ENCODE results near the gene EPHB2. TPM values are rescaled to one million over a fixed set of nuclear protein-coding genes. Genes with fewer than 3 reads are reported as not detected.

The EPHB2 gene
- total RNA-seq, 1 donor from 2014 or later, result 22.6 TPM

DNA sequence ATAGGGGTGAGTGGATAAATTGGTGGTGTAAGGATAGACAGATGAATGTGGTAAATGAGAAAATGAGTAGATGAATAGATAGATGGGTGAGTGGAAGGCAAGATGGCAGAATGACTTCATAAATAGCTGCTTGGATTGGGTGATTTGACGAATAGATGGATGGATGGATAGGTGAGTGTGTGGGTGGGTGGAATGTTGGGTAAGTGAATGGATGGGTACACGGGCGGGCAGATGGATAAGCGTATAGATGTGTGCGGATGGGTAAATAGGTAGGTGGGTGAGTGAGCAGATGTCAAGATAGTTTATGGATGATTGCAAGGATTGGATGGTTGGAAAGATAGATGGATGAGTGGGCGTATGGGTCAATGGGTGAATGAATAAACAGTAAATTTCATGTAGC is 59.3 kb downstream of the EPHB2 start:
- DNase-seq (ENCODE audit: low spot score) (no peak), ATAC-seq (no peak)
- intact Hi-C loops (cut with DNase I), result no loop called here

DNA sequence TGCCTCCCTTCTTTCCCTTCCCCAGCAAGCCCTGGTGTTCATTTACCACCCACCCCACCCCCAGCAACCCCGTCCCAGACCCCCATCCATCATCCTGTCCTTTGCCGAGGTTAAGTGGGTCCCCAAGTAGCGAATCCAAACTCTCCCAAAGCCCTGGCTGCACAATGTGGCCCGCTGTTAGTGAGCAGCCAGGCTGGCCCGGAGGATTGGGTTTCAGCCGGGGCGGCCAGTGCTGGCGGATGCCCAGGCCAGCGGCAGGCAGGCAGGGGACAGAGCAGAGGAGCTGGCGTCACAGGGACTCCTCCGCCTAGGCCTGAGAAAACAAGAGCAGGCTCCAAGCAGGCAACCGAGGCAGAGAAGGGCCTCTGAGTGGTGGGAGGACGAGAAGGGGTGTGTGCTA is 61.4 kb downstream of the EPHB2 start:
- peak; percentile 77 for DNase-seq (ENCODE audit: low spot score)
- intact Hi-C loops (cut with DNase I), result no loop called here
- peak; percentile 70 for ATAC-seq

DNA sequence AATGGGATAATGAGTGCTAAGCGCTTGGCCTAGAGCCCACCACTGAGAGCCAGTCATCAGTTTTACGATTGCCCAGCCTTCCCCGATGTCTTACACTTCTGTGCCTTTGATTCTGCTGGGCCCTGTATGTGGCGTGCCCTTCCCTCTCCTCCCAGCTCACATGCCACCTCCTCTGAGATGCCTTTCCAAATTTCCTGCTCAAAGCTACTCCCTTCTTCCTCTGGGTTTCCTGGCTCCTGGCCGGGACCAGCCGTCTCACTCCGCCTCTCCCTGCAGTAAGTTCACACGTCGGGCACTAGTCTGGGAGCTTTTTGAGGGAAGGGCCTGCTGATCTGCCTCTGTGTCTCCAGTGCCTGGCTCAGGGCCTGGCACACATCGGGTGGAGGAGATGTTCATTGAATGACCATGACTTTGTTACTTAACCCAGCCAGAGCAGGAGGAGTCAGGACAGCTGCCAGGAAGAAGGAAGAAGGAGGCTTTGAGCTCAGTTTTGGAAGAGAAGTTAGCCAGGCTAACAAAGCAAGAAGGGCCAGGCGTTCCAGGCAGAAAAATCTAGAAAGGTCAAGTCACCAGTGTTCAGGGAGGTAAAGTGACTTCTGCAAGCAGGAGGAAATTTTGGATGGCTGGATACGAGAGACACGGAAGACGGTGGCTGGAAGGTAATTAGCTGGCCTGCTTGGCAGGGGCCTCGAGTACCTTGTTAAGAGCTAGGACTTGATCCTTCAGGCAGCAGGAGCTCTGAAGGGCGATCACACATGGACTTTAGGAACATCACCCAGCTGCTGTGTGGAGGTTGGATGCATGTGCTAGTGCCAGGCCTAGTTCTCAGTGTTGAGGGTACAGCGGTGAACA is 63.6 kb downstream of the EPHB2 start:
- DNase-seq (ENCODE audit: low spot score) (peak; percentile 84), ATAC-seq (peak; percentile 79)
- intact Hi-C loops (cut with DNase I), result no loop called here

DNA sequence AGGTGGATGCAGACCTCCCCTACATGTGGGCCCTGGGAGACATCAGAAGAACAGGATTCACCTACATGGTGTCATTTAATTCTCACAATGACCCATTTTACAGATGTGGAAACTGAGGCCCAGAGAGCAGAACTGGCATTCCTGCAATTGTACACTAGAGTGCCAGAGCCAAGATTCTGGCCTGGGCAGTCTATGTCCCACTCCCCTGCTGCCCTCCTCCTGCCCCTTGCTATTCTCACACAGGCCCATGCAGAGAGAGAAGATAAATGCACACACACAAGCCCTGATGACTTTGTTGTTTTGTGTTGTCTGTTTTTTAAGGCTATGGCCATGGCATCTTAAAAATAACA is 64.2 kb downstream of the EPHB2 start:
- ATAC-seq (no peak), DNase-seq (ENCODE audit: low spot score) (no peak)
- intact Hi-C loops (cut with DNase I), result no loop called here

DNA sequence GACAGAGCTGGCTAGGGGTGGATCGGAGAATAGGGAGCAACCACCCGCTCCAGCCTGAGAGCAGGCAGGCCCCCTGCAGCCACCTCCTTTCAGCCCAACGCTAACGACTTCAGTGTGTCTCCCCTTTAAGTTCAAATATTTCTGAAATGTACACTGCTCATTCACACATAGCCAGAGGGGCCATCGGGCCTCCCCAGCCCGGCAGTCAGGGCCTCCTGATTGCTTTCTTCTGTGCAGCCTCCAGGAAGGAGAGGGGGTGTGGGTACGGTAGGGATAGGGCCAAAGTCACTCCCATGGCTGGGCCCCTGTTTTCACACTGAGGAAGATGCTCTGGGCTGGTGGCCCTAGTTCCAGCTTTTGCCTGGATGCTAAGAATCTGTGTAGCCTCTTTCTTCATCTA is 64.8 kb downstream of the EPHB2 start:
- DNase-seq (ENCODE audit: low spot score), result no peak
- no peak for ATAC-seq
- intact Hi-C loops (cut with DNase I), result no loop called here

DNA sequence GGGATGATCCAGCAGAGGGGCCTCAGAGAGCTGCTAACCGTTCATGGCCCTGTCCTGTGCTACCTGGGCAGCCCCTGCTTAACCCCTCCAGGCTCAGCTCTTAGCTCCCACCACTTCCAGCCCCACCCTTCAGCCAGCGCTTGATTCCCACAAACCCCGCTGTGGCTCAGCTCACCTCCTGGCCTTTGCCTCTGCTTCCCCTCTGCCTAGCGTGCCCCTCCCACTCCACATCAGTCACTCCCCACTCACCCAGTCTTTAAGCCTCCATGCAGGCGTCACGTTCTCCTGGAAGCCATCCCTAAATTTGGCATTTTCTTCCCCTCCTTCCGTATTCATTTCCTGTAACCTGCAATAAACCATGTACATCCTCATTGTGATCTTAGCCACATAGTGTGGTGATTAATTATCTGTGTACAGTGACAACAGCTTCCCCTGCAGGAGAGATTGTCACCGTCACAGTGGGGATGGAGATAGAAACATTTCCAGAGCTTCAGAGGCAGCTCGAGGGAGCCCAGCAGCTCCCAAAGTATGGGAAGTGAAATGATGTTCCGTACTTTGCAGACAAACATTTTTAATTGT is 65.5 kb downstream of the EPHB2 start:
- intact Hi-C loops (cut with DNase I), result no loop called here
- no peak for ATAC-seq
- DNase-seq (ENCODE audit: low spot score), result no peak

DNA sequence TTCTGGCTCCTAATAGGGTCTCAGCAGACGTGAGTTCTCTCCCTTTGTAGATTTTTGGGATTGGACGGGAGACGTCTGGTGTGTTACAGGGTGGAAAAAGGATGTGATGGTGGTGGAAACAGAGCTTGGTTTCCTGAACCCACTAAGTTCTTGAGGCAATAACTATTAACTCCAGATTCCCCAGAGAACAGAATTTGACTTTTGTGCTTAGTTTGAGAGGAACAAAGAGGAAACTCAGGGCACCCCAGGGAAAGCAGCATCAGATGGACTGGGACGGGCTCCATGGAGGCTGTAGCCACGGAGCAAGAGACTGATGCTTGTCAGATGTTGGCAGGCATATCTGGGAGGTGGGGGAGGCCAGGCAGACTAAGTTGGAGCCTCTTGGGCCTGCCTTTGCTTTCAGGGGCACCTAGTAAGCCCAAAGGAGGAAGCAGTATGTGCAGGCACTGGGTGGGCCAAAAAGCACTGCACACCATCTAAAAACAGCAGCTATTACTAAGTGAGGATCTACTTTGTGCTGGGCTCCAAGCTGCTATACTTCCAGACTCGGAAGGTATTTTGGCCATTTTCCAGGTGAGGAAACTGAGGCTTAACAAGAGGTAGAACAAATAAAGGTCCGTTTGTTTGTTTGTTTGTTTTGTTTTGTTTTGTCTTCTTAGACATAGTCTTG is 66.9 kb downstream of the EPHB2 start:
- intact Hi-C loops (cut with DNase I), result no loop called here
- ATAC-seq (no peak), DNase-seq (ENCODE audit: low spot score) (no peak)

DNA sequence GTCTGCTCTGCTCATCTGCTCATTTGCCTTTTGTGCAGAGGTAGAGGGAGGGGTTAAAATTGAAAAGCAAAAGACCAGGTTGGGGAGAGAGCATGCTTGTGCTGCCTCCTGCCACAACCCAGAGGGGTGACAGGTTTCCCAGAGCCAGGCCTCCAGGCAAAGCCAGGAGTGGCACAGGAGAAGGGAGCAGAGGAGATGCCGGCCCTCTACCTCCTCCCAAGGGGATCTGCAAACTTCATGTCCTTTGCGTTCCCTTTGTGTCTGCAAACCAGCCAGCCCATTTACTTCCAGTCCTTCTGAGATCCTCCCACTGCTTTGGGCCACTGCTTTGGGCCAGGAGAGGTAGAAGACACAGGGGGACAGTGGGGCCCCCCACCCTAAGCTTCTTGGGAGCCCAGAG is 67.8 kb downstream of the EPHB2 start:
- DNase-seq (ENCODE audit: low spot score), result no peak
- no peak for ATAC-seq
- intact Hi-C loops (cut with DNase I), result no loop called here

DNA sequence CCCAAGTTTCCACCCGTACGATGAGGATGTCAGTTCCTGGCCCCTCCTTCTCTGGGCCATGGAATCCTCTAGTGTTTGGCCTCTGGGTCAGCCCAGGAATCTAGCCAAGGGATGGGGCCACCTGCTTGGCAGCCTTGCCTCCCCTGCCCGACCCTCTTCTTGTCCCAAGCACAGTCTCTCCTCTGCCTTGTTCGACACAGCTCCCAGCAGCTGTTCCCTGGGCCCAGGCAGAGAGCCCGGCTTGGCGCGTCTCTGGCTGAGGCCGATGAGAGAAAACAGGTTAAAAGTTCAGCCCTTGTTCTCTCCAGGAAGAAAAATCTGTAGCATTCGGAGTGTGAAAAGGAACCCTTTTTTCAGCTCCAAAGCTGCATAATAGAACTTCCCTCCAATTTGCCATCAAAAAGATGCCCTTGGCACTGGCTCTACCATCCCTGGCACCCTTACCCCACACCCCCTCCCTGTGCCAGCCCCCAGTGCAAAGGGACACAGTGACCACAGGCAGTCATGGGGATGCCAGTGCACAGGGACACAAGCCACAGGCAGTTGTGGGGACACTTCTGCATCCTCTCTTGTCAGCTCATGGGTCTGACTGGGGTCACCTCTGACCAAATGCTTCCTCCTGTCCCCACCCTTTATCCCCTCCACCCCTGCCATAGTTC is 68.4 kb downstream of the EPHB2 start:
- intact Hi-C loops (cut with DNase I), result no loop called here
- ATAC-seq, result peak; percentile 75
- DNase-seq (ENCODE audit: low spot score), result no peak

DNA sequence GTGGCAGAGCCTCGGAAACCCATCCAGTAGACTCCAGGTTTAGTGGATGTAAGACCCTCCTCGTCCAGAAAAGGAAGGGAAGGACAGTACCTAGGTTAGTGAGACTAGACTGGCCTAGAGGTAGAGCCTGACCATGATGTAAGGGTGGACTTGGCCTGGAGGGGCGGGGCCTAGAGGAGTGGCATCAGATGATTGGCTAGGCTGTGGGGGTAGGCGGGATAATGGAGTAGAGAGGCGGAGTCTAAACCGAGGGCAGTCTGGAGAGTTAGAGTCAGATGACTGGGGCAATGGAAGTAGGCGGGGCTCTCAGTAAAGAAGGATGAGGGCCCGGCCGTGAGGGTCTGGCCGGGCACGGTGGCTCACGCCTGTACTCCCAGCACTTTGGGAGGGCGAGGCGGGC is 70.1 kb downstream of the EPHB2 start:
- ATAC-seq (peak; percentile 39), DNase-seq (ENCODE audit: low spot score) (no peak)
- intact Hi-C loops (cut with DNase I), result no loop called here

DNA sequence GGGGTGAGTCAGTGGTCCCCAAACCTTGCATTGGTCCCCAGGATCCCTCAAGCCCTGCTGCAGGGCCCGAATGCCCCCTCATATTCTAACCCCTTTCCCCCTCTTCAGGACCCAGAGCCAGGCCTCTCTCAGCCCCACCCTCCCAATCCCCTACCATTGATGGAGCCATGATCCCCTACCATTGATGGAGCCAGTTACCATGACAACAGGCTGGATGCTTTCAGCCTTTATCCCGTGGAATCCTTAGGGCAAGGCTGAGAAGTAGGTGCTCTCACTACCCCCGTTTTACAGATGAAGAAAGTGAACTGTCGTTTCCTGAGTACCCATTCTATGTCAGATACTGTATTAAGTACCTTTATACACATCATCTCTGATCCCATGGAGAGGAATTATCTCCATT is 70.8 kb downstream of the EPHB2 start:
- intact Hi-C loops (cut with DNase I), result no loop called here
- ATAC-seq, result no peak
- DNase-seq (ENCODE audit: low spot score), result no peak

DNA sequence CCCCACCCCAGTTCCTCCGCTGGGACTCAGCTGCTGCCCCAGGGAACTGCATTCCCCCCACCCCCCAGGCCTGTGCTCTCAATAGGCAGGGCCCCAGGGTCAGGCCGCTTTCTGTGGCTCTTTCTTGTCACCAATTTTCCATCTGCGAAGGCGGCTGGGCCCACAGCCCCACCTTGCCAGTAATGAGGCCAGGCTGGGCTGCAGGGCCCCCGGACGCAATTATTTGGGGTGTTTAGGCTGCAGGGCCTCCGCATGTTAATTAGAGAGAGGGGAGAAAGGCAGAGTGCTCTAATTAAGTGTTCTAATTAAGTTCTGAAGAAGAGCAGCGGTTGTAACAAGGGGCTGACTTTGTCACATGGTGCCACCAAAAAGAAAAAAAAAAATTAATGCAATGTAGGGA is 71.8 kb downstream of the EPHB2 start:
- DNase-seq (ENCODE audit: low spot score) (no peak), ATAC-seq (no peak)
- intact Hi-C loops (cut with DNase I), result no loop called here

DNA sequence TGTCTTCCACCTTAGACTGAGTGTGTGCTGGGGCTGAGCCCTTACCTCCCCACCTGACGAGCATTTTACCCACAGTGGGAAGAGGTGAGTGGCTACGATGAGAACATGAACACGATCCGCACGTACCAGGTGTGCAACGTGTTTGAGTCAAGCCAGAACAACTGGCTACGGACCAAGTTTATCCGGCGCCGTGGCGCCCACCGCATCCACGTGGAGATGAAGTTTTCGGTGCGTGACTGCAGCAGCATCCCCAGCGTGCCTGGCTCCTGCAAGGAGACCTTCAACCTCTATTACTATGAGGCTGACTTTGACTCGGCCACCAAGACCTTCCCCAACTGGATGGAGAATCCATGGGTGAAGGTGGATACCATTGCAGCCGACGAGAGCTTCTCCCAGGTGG is 73.7 kb downstream of the EPHB2 start:
- no peak for ATAC-seq
- DNase-seq (ENCODE audit: low spot score), result no peak
- intact Hi-C loops (cut with DNase I), result no loop called here

DNA sequence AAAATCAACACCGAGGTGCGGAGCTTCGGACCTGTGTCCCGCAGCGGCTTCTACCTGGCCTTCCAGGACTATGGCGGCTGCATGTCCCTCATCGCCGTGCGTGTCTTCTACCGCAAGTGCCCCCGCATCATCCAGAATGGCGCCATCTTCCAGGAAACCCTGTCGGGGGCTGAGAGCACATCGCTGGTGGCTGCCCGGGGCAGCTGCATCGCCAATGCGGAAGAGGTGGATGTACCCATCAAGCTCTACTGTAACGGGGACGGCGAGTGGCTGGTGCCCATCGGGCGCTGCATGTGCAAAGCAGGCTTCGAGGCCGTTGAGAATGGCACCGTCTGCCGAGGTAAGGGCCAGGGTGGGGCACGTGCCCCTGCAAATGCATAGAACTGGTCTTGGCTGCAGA is 74.1 kb downstream of the EPHB2 start:
- no peak for DNase-seq (ENCODE audit: low spot score)
- intact Hi-C loops (cut with DNase I), result no loop called here
- no peak for ATAC-seq

DNA sequence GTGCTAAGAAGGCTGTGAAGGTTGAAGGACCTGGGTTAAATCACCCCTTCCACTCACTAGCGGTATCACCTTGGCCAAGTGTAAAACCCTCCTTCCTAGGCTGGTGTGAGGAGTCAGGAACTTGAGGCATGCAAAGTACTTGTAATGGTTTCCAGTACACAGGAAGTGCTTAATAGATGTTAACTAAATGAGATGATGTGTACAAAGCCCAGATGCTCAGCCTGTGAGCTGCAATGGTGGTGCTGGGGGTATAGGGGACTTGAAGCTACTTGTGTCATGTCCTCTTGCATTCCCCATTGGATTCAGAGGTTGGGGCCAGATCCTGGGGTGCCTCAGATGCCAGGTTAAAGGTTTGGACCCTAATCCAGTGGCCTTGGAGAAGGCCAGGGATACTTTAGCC is 75.5 kb downstream of the EPHB2 start:
- intact Hi-C loops (cut with DNase I), result no loop called here
- no peak for DNase-seq (ENCODE audit: low spot score)
- no peak for ATAC-seq

DNA sequence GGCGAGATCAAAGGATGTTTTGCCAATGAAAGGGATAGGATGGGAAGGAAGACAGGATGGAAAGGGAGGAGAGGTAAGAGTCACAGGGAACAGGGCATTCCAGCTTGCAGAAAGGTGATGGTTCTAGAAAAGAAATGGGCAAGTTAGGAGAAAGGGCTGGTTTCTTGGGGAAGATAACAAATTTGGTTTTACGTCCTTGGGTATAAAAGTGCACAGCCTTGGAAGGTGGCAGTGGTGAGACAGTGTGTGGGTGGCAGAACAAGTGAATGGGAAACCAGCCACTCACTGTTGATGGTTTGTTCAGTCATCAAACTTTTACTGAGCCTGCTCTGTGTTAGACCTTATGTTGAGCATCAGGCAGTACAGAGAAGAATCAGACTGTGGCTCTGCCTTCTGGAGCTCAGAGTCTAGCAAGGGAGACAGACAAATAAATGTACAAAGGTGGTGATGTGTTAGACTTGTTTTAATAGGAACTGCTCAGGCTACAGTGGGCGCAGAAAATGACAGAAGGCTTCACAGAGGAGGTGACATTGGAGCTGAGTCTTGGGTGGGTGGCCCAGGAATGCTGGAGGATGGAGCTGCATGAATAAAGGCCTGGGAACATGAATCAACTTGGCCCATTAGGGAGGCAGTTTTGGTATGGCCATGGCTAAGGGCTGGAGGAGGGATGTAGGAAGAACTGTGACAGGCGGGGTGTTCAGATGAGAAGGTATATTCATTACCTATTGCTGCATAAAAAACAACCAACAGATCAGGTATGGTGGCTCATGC is 76.3 kb downstream of the EPHB2 start:
- intact Hi-C loops (cut with DNase I), result no loop called here
- ATAC-seq (no peak), DNase-seq (ENCODE audit: low spot score) (no peak)

DNA sequence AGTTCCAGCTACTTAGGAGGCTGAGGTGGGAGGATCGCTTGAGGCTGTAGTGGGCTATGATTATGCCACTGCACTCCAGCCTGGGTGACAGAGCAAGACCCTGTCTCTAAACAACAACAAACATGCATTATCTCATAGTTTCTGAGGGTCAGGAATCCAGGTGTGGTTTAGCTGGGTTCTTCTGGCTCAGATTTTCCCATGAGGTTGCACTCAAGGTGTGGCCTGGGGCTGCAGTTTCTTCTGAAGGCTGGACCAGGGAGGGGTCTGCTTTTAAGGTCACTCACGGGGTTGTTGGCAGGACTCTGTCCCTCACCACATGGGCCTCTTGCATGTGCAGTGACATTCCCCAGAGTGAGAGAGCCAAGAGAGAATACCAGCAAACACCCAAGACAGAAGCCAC is 77.0 kb downstream of the EPHB2 start:
- intact Hi-C loops (cut with DNase I), result no loop called here
- DNase-seq (ENCODE audit: low spot score) (no peak), ATAC-seq (no peak)

DNA sequence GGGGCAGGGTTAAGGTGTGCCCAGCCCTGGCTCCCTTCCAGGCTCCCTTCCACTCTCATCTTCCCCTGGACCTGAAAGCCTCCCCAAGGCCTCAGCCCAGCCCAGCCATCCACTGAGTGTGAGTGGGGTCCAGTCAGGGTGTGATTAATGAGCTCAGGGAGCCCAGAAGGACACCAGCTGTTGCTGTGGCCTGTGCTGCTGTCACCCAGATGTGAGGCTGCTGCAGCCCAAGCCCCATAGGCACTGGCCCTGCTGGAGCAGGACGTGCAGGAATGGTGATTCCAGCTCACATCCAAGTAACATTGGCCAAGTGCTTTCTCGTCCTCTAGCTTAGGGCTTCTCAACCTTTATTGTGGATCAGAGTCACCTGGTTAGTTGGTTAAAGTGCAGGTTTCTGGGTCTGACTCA is 77.6 kb downstream of the EPHB2 start:
- ATAC-seq, result no peak
- DNase-seq (ENCODE audit: low spot score), result no peak
- intact Hi-C loops (cut with DNase I), result no loop called here

DNA sequence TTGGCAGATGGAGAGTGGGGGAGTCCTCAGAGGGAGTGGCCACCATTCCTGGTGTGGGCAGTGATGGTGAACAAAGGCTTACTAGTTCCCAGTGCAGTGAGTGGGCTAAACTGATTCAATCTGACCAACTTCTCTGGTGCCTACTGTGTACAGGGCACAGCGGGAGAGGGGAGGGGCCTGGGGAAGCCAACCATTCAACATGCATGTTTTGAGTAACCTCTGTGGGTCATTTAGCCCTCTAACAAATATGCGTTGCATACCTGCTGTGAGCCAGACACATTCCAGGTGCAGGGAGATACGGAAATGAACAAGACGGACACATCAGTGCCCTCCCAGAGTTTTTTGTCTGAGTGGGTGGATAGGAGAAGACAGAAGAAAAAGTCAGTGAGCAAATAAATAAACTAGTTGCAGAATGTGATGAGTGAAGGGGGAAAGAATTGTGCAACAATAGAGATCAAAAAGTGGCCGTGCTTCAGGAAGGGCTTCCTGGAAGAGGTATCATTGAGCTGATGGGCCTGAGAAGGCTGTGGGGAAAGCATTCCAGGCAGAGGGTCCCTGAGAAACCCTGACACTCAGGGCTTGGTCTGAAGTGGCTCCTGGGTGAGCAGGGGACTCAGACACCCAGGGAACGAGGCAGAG is 78.8 kb downstream of the EPHB2 start:
- intact Hi-C loops (cut with DNase I), result no loop called here
- DNase-seq (ENCODE audit: low spot score), result no peak
- ATAC-seq, result no peak

Measured in sciatic nerve (tissue), 2 donors.